Fibroblast of upper back skin (primary cell): ENCODE data around the gene XIRP2.
"Not testable (repeated sequence)": the region's sequence is repeated elsewhere in the genome, so short reads cannot be mapped to it uniquely, and the experiment has no call there.

Experiments
- DNase-seq: peaks from one replicate; pipeline ENCODE4 v3.0.0-alpha.2; 2013

The XIRP2 gene

GRCh38 chr2:167212014-167212648 lies 323.9 kb downstream of the XIRP2 start:
- DNase-seq, result peak; percentile 53

DNA sequence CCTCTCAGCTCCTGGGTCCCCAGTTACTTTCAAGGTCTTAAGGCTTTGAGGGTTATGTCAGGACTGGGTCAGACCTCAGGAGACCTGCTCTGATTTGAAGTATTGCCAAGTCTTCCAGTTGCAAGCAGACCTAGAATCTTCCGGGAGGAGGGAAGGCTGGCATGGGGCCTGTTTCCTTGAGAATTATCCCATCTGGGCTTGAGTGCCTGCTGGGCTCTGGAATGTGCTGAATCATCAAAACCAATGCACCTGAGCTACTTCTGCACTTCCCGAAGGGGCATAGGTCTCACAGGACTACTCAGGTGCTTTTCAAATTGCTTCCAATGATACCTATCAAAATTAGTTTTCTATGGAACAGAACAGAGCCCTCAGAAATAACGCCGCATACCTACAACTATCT lies 327.3 kb downstream of the XIRP2 start:
- no peak for DNase-seq

- DNase-seq, result no peak
Measured at GRCh38 chr2:167237478-167237877, 349.2 kb downstream of the XIRP2 start.

- no peak for DNase-seq
Measured at GRCh38 chr2:167240671-167241070, 352.4 kb downstream of the XIRP2 start.

GRCh38 chr2:167249197-167249596 lies 360.9 kb downstream of the XIRP2 start:
- DNase-seq, result no peak

- no peak for DNase-seq
Measured at GRCh38 chr2:167253025-167253424, 364.7 kb downstream of the XIRP2 start.

GRCh38 chr2:167254721-167255120 lies 366.4 kb downstream of the XIRP2 start:
- DNase-seq, result no peak

DNA sequence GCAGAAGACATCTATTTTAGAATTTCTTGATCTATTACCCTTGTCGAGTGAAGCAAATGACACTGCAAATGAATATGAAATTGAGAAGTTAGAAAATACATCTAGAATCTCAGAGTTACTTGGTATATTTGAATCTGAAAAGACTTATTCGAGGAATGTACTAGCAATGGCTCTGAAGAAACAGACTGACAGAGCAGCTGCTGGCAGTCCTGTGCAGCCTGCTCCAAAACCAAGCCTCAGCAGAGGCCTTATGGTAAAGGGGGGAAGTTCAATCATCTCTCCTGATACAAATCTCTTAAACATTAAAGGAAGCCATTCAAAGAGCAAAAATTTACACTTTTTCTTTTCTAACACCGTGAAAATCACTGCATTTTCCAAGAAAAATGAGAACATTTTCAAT lies 370.4 kb downstream of the XIRP2 start:
- no peak for DNase-seq

DNA sequence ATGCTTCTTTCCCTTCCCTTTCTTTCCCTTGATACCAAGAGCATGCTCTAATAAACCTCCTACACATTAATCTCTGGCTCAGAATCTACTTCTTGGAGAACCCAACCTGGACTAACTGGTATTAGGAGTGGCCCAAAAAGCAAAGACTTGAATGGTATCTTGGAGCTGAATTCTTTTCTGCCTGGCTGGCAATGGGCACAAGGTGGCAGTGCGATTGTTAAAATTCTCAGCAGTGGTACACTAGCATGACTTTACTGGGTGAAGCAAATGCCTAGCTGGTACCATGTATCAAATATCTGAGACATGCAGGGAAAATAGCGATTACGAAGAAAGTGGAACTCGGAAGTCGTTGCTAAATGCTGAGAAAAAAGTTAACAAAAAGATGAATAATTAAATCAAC lies 376.1 kb downstream of the XIRP2 start:
- peak; percentile 4 for DNase-seq

DNA sequence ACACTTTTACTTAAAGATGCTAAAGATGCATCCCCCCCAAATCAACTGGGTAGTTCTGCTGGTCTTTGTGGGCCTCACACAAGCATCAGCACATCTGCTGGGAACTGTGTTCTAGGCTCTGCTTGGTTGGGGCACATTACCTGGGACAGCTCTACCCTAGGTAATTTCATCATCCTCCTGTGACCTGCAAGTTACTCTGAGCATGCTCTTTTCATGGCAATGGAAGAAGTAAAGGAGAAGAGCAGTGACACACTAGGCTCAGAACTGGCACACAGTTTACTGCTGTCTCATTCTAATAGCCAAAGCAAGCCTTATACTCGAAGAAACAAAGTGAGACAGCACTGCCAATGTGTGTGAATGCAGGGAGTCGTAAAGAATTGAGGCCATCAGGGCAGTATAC lies 376.7 kb downstream of the XIRP2 start:
- DNase-seq, result no peak

GRCh38 chr2:167265722-167266121 lies 377.4 kb downstream of the XIRP2 start:
- DNase-seq, result no peak

DNA sequence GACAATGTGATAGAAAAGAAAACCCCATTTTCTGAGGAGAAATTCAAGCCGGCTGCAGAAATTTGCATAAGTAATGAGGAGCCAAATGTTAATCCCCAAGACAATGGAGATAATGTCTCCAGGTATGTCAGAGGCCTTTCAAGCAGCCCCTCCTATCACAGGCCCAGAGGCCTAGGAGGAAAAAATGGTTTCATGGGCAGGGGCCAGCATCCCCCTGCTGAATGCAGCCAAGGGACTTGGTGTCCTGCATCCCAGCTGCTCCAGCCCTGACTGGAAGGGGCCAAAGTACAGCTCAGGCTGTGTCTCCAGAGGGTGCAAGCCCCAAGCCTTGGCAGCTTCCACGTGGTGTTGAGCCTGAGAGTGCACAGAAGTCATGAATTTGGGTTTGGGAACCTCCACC lies 380.0 kb downstream of the XIRP2 start:
- DNase-seq, result not testable (repeated sequence)

GRCh38 chr2:167271932-167272331 lies 383.7 kb downstream of the XIRP2 start:
- DNase-seq, result no peak

- no peak for DNase-seq
Measured at GRCh38 chr2:167275046-167275445, 386.8 kb downstream of the XIRP2 start.

DNA sequence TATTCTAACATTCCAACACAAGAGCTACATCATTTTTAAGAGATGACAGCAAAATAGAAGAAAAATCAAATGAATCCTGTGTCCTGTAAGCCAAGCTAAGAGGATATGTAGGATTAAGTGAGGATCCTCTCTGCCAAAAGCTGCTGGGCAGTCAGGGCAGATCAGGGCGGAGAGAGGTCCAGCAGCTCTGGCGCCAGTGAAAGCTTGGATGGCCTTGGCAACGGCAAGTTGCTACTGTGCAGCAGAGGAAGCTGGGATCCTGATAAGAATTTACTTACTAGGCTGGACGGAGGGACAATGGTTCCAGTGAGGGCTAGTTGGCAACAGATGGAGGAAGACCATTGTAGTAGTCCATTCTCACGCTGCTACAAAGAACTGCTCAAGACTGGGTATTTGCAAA lies 391.5 kb downstream of the XIRP2 start:
- DNase-seq, result no peak

GRCh38 chr2:167287212-167287611 lies 398.9 kb downstream of the XIRP2 start:
- DNase-seq, result no peak

DNA sequence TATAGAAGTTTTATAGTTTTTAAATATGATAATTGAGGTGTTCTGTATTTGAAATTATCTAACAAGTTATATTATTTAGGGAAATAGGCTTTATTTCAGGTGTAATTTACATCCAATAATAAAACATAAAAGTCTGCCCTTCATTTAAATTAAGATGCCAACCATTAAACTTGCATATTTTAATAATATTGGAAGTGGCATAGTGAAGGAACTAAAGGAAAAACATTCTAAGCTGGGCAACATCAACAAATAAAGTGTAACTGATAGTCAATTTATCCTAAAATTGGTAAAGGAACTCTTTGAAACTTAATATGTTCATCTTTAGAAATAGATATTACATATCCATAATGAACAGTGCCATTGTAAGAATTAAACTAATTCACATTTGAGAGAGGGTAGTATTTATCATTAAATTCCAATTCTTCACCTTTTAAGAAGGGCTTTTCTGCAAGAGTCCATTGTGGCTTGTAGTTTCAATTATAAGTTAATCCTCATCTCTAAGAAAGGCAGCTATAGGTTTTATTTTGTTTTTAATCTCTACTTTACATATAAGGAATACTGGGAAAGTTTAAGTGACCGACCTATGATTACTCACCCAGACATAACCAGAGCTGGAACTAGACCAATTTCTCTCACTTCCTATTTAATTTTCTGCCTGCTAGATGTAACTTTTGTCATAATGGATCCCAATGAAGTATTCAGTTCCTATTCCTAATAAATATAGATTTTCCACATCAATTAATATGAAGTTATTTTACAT lies 401.6 kb downstream of the XIRP2 start:
- DNase-seq, result peak; percentile 10

DNA sequence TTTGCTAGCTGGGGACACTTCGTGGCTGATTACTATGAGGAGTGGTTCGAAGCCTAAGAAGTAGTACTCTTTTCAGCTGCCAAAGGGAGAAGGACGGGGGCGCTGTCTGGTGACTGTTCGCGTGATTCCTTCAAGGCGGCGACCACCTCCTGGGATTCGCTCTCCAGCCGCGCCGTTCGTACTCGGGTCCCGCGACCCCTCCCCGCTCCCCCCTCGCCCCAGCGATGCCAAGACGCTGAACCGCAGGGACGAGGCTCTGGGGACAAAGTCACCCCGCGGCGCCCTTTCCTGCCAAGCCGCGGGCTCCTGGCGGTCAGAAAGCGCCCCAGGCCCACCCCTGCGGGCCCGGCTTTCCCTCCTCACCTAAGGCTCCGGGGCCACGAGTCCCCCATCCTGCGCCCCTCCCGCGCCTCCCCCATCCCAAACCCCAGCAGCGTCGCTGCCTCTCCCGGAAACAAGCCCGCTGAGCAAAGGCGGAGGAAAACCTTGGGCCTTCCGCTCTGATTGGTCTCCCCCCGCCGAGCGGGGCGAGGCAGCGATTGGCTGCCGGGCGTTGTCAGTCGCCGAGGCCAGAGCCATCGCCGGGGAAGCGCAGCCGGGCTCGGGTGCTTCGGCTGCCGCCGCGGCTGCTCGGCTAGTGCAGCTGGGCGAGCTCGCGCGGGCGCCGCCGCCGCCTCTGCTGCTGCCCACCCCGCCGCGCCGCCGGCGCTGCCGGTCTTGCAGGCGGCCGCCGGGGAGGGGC lies 404.3 kb downstream of the XIRP2 start, which contains the start of gene B3GALT1:
TSS of gene B3GALT1 (plus strand) at position 572 of the 742 bp plus-strand sequence.
- peak; percentile 90 for DNase-seq

GRCh38 chr2:167293172-167293781 lies 405.0 kb downstream of the XIRP2 start:
- peak; percentile 6 for DNase-seq

- no peak for DNase-seq
Measured at GRCh38 chr2:167293943-167294775, 405.9 kb downstream of the XIRP2 start.

GRCh38 chr2:167294776-167295140 lies 406.5 kb downstream of the XIRP2 start:
- DNase-seq, result peak; percentile 3

DNA sequence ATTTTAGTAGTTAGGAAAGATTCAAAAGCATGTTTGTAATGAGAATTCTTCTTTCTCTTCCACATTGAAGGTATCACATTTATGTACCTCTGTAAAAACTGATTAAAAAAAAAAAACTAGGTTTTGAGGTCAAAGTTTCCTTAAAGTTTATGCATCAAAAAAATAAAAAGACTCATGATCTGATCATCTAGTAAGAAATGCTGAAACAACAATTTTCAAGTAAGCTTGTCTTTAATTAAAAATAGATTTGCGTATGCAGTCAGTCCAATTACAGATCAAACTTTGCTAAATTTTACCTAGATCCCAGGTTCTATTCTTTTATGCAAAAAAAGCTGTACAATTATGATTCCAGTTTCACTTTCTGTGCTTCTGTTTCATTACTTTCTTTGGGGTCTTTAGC lies 409.0 kb downstream of the XIRP2 start:
- DNase-seq, result no peak

- no peak for DNase-seq
Measured at GRCh38 chr2:167298017-167298416, 409.7 kb downstream of the XIRP2 start.
